ENCODE data around the gene TYK2. TPM values are rescaled to one million over a fixed set of nuclear protein-coding genes. Genes with fewer than 3 reads are reported as not detected.

TYK2 gene
- total RNA-seq, 3 donors from 2014 or later: 196 to 226 (median 206) TPM

DNA sequence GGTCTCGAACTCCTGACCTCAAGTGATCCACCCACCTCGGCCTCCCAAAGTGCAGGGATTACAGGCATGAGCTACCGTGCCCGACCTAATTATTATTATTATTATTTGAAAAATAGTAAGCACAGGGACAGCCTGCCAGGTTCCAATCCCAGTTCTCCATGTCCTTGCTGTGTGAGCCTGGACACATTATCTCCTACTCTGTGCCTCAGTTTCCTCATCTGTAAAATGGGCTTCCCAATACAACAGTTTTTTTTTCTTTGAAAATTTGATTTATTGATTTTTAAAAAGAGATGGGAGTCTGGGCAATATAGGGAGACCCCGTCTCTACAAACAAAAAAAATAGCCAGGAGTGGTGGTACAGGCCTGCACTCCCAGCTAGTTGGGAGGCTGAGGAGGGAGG, 74.0 kb downstream of the TYK2 start:
- Mint-ChIP-seq H3K9me3 (no peaks in the 10 kb centered on the region), H3K36me3 (ENCODE audit: insufficient read depth) (peaks cover 6% of the 10 kb centered on the region), H3K27me3 (ENCODE audit: low read depth) (no peaks in the 10 kb centered on the region), H3K4me1 (ENCODE audit: low read depth) (peaks cover 6% of the 10 kb centered on the region), H3K4me3 (no peak overlapping the region)
- no peak for ATAC-seq
- no peak for DNase-seq

DNA sequence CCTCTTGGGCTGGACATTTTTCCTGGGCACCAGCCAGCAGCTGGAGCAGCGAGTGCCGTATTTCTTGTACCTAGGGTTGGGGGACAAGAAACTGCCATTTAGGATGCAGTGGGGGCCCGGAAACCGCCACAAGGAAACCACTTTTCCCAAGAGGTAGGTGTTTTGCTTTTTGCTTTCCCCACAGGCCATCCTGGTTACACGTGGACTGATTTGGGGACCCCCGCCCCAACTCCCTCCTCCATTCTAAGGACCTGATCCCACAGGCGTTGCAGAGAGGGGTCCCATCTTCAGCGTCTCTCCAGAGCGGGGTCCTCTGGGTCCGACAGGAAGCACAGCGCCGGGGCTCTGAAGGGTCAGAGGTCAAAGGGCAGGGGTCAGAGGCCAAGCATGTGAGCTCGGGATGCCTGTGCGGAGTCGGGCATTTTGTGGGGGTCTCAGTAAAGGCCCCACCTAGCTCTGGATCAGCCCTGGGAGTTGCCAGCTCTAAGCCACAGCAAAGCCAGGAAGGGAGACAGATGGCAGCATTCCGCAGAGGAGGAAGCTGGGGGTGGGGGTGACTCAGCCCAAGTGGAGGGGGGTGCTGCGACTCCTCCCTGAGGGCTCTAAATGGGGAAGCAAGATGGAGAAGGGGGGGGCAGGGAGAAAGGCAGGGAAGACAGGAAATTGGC, 75.1 kb downstream of the TYK2 start:
- Mint-ChIP-seq H3K9me3 (no peaks in the 10 kb centered on the region), H3K4me1 (ENCODE audit: low read depth) (peaks cover 6% of the 10 kb centered on the region), H3K27me3 (ENCODE audit: low read depth) (no peaks in the 10 kb centered on the region), H3K36me3 (ENCODE audit: insufficient read depth) (peaks cover 6% of the 10 kb centered on the region), H3K4me3 (no peak overlapping the region)
- DNase-seq: no peak
- ATAC-seq: no peak

Other genes starting within 250 kb of the TYK2 start
- 100 to 1,000 TPM; 353 to 433 (median 355) TPM for gene DNMT1, start 185.6 kb downstream of the TYK2 start, total RNA-seq
- 10 to 100 TPM; 15.0 to 18.4 (median 16.0) TPM for gene S1PR2, start 149.2 kb downstream of the TYK2 start, total RNA-seq
- gene MRPL4, start 128.4 kb downstream of the TYK2 start, total RNA-seq: 100 to 1,000 TPM; 213 to 268 (median 239) TPM
- gene ICAM1, start 109.5 kb downstream of the TYK2 start, total RNA-seq: 10 to 100 TPM; 25.6 to 48.5 (median 39.5) TPM
- under 1 TPM; 0.27 to 0.53 (median 0.38) TPM for gene ICAM4, start 93.6 kb downstream of the TYK2 start, total RNA-seq
- gene ICAM5, start 90.6 kb downstream of the TYK2 start, total RNA-seq: 1 to 10 TPM; 3.1 to 4.3 (median 3.1) TPM
- gene ZGLP1, start 70.8 kb downstream of the TYK2 start, total RNA-seq: 10 to 100 TPM in 1 of 3 donors, 1 to 10 TPM in 2; 6.9 to 10.1 (median 9.3) TPM
- gene FDX2, start 64.6 kb downstream of the TYK2 start, total RNA-seq: 10 to 100 TPM; 32.5 to 43.0 (median 38.3) TPM
- 100 to 1,000 TPM; 135 to 143 (median 135) TPM for gene RAVER1, start 47.0 kb downstream of the TYK2 start, total RNA-seq
- 10 to 100 TPM; 60.2 to 62.3 (median 62.2) TPM for gene ICAM3, start 40.9 kb downstream of the TYK2 start, total RNA-seq
- 100 to 1,000 TPM; 298 to 311 (median 303) TPM for gene CDC37, start 23.0 kb upstream of the TYK2 start, total RNA-seq
- 1 to 10 TPM; 4.0 to 4.8 (median 4.2) TPM for gene PDE4A, start 40.0 kb upstream of the TYK2 start, total RNA-seq
- 10 to 100 TPM; 89.9 to 98.7 (median 92.9) TPM for gene KEAP1, start 122.8 kb upstream of the TYK2 start, total RNA-seq
- under 1 TPM; 0.15 to 0.27 (median 0.24) TPM for gene S1PR5, start 136.9 kb upstream of the TYK2 start, total RNA-seq
- 10 to 100 TPM; 36.3 to 47.1 (median 39.9) TPM for gene ATG4D, start 163.3 kb upstream of the TYK2 start, total RNA-seq
- gene KRI1, start 185.4 kb upstream of the TYK2 start, total RNA-seq: 10 to 100 TPM; 74.2 to 95.4 (median 87.4) TPM
- gene CDKN2D, start 188.4 kb upstream of the TYK2 start, total RNA-seq: 10 to 100 TPM; 15.3 to 19.8 (median 19.7) TPM
- gene AP1M2, start 206.7 kb upstream of the TYK2 start, total RNA-seq: under 1 TPM in 2 of 3 donors, not detected in 1; 0.43 to 0.95 TPM
- 10 to 100 TPM; 41.5 to 45.8 (median 44.3) TPM for gene SLC44A2, start 245.0 kb upstream of the TYK2 start, total RNA-seq

Measured in activated T-cell treated with anti-CD3 and anti-CD28 coated beads, Interleukin-2, amount 50 U/mL, for 4 hours (primary cell).